Mammary epithelial cell (primary cell): Measurements from ENCODE around the gene LRP2BP.

Experiments
- EZH2 ChIP-seq: IDR thresholded peaks from 2 replicates; pipeline ENCODE4 v1.6.1; 2012; ENCODE audit warnings: low read length, inconsistent platforms, borderline replicate concordance
- TF ChIP-seq, protein P1 (sequence below), 2 donors: IDR thresholded peaks in 1 of 2; conservative IDR thresholded peaks in 1 of 2; 2 replicates each; pipeline ENCODE4 v1.5.1; 2011 to 2012; ENCODE audit warnings: inconsistent platforms in 2 of 2, low read length in 2 of 2, mild to moderate bottlenecking in 2 of 2, control low read depth in 1 of 2, low read depth in 1 of 2; ENCODE audit not compliant: insufficient read depth in 1 of 2; ENCODE audit errors: extremely low read depth in 1 of 2

DNA sequence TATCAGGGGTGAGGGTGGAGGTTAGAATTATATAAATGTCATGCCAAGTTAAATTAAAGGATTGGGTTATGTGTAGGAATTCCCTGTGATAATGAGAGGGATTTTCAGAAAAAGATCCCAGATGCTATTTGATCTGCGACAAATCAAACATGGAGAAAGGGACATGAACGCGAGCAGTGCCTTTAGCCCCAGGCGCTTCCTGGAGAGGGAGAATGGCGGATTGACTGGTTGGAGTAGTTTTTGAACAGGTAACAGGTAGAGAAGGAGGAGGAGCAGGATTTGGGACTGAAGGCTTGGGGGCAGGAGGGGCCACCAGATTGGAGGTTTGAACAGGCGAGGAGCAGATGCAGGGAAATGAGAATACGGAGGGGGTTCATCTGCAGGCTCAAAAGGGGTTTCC is 67.1 kb downstream of the LRP2BP start:
- TF ChIP-seq, protein P1, sequence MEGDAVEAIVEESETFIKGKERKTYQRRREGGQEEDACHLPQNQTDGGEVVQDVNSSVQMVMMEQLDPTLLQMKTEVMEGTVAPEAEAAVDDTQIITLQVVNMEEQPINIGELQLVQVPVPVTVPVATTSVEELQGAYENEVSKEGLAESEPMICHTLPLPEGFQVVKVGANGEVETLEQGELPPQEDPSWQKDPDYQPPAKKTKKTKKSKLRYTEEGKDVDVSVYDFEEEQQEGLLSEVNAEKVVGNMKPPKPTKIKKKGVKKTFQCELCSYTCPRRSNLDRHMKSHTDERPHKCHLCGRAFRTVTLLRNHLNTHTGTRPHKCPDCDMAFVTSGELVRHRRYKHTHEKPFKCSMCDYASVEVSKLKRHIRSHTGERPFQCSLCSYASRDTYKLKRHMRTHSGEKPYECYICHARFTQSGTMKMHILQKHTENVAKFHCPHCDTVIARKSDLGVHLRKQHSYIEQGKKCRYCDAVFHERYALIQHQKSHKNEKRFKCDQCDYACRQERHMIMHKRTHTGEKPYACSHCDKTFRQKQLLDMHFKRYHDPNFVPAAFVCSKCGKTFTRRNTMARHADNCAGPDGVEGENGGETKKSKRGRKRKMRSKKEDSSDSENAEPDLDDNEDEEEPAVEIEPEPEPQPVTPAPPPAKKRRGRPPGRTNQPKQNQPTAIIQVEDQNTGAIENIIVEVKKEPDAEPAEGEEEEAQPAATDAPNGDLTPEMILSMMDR (conservative IDR thresholded peaks at IDR 0.05 in 1 of 2, IDR thresholded peaks at IDR 0.05 in 1 of 2; ENCODE audit: extremely low read depth in 1 of 2, insufficient read depth in 1 of 2, low read depth in 1 of 2, low read length in 2 of 2) = no peak
- TF ChIP-seq EZH2 = no peak
